Left lung (tissue), 10 donors: ENCODE measurements around the gene DDX5. TPM values are rescaled to one million over a fixed set of nuclear protein-coding genes. Genes with fewer than 3 reads are reported as not detected.
"Not testable (repeated sequence)": the region's sequence is repeated elsewhere in the genome, so short reads cannot be mapped to it uniquely, and the experiment has no call there.

Experiments
- ATAC-seq: fragments of 200-7000 bp; cut with Tn5 transposase; one replicate; pipeline ENCODE4 v1.9.1; 2020; ENCODE audit warnings: moderate library complexity
- DNase-seq, 4 donors: peaks; one replicate each; pipeline ENCODE4 v3.0.0-alpha.2; 2013 to 2020
- H3K27ac ChIP-seq, 2 donors: fragments of 200-600 bp; sonication (generic) in 1 of 2; one replicate each; pipeline versions ENCODE4 v1.5.0 to v1.8.0; 2020 to 2021
- H3K27me3 ChIP-seq, 2 donors: fragments of 200-600 bp; sonication (generic) in 1 of 2; one replicate each; pipeline versions ENCODE4 v1.5.0 to v1.8.0; 2020 to 2021
- H3K36me3 ChIP-seq, 2 donors: fragments of 200-600 bp; sonication (generic) in 1 of 2; one replicate each; pipeline versions ENCODE4 v1.5.0 to v1.8.0; 2020 to 2021
- H3K4me1 ChIP-seq, 2 donors: fragments of 200-600 bp; one replicate each; pipeline ENCODE4 v1.8.0; 2021
- H3K4me3 ChIP-seq, 2 donors: fragments of 200-600 bp; sonication (generic) in 1 of 2; one replicate each; pipeline versions ENCODE4 v1.5.0 to v1.8.0; 2020 to 2021; ENCODE audit warnings: mild to moderate bottlenecking in 1 of 2
- H3K9me3 ChIP-seq, 2 donors: fragments of 200-600 bp; sonication (generic) in 1 of 2; one replicate each; pipeline versions ENCODE4 v1.5.0 to v1.8.0; 2020 to 2021
- CTCF ChIP-seq, 2 donors: fragments of 200-600 bp; sonication (generic) in 1 of 2; IDR thresholded peaks; one replicate each; pipeline versions ENCODE4 v1.5.0 to v1.8.0; 2021; ENCODE audit warnings: antibody characterized with exemption in 2 of 2
- intact Hi-C, 2 donors: fragments of 100-400 bp; cut with DNase I; formaldehyde crosslinking; loops; one replicate each; pipeline versions ENCODE4 v1.11.2 to v1.14.2; 2022
- polyA plus RNA-seq, 6 donors: library from polyadenylated mRNA; unstranded; fragments of 120-200 nt; gene quantifications; one replicate each; pipeline ENCODE4 v1.2.1, GENCODE V29; 2013; ENCODE audit not compliant: insufficient read length in 6 of 6
- total RNA-seq, 2 donors: library from RNA; stranded (reverse); fragmentation: NEBNext Ultra II Directional; extraction: Animal tissue kit (Norgen Biotek cat#: 25700); gene quantifications; one replicate each; pipeline ENCODE4 v1.2.1, GENCODE V29; 2021
- donor health status: DM: no; HTN: yes; CAD: no.
- donor health status: DM: no; HTN: no; CAD: no.

Gene DDX5
- total and polyA plus RNA-seq, 8 donors, result 653 to 835 (median 730) TPM

- no peak overlapping the region for H3K27ac ChIP-seq
- H3K4me3 ChIP-seq, result no peak overlapping the region
- TF ChIP-seq CTCF (IDR thresholded peaks at IDR 0.05), result no peak
- no peak for ATAC-seq
- no peaks in the 10 kb centered on the region for H3K4me1 ChIP-seq
- H3K36me3 ChIP-seq, result peaks cover 0 to 96% of the 10 kb centered on the region in 2 donors
- no peak for DNase-seq
- intact Hi-C loops, result no loop called here
- H3K27me3 ChIP-seq, result no peaks in the 10 kb centered on the region
- H3K9me3 ChIP-seq, result no peaks in the 10 kb centered on the region
Observed at GRCh38 chr17:64466019-64466735, 39.9 kb downstream of the DDX5 start.

DNA sequence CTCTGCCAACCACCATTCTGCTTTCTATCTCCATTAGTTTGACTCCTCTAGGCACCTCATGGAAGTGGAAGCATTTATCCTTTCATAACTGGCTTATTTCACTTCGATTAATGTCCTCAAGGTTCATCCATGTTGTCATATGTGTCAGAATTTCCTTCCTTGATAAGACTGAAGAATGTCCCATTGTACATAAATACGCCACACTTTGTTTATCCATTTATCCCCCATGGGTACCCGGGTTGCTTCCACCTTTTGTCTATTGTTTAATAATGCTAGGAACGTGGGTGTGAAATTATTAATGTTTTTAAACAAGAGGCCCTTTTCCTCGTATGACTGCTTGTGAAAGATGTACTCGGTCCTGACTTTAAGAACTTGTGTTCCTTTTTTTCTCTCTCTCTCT, 44.3 kb downstream of the DDX5 start:
- intact Hi-C loops, result no loop called here

GRCh38 chr17:64460955-64461354, 45.1 kb downstream of the DDX5 start:
- intact Hi-C loops, result no loop called here
- DNase-seq (peak in 1 of 4 donors; percentile 41), ATAC-seq (no peak)
- Histone ChIP-seq H3K36me3 (peaks cover 0 to 77% of the 10 kb centered on the region in 2 donors), H3K4me1 (peaks cover 0 to 21% of the 10 kb centered on the region in 2 donors), H3K27ac (no peak overlapping the region), H3K9me3 (no peaks in the 10 kb centered on the region), H3K4me3 (no peak overlapping the region), H3K27me3 (no peaks in the 10 kb centered on the region)
- TF ChIP-seq CTCF (IDR thresholded peaks at IDR 0.05), result no peak

More for the DNA sequence above, 44.3 kb downstream of the DDX5 start:
- no peak overlapping the region for H3K27ac ChIP-seq
- no peak for ATAC-seq
- H3K27me3 ChIP-seq, result no peaks in the 10 kb centered on the region
- no peak for DNase-seq
- H3K4me3 ChIP-seq, result no peak overlapping the region
- H3K9me3 ChIP-seq, result no peaks in the 10 kb centered on the region
- TF ChIP-seq CTCF (IDR thresholded peaks at IDR 0.05), result no peak
- peaks cover 0 to 85% of the 10 kb centered on the region in 2 donors for H3K36me3 ChIP-seq
- peaks cover 0 to 12% of the 10 kb centered on the region in 2 donors for H3K4me1 ChIP-seq

- intact Hi-C loops, ATAC-seq, H3K4me3 ChIP-seq, H3K27me3 ChIP-seq, H3K27ac ChIP-seq, DNase-seq, H3K9me3 ChIP-seq: not testable (repeated sequence)
- Histone ChIP-seq H3K4me1 (peaks cover 0 to 32% of the 10 kb centered on the region in 2 donors), H3K36me3 (peaks cover 0 to 71% of the 10 kb centered on the region in 2 donors)
Observed at GRCh38 chr17:64459818-64460217, 46.3 kb downstream of the DDX5 start.

DNA sequence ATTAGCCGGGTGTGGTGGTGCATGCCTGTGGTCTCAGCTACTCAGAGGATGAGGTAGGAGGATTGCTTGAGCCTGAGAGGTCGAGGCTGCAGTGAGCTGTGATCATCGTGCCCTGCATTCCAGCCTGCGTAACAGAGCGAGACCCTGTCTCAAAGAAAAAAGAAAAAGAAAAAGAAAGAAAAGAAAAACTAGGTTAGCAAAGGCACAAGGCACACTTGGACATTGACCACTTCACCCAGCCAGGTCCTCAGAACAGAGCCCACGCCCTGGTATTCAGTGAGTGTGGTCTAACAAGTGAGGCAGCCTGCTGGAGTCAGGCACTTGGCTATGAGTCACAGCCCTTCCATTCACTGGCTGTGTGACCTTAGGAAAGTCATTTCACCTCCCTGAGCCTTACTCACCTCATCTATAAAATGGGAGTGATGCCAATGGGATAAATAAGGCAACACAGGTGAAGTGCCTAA, 46.8 kb downstream of the DDX5 start:
- H3K4me1 ChIP-seq, result peaks cover 0 to 37% of the 10 kb centered on the region in 2 donors
- no peak for TF ChIP-seq CTCF (IDR thresholded peaks at IDR 0.05)
- DNase-seq, result no peak
- intact Hi-C loops, result no loop called here
- peaks cover 0 to 70% of the 10 kb centered on the region in 2 donors for H3K36me3 ChIP-seq
- H3K27me3 ChIP-seq, result no peaks in the 10 kb centered on the region
- no peak overlapping the region for H3K27ac ChIP-seq
- peak; percentile 69 for ATAC-seq
- H3K9me3 ChIP-seq, result no peaks in the 10 kb centered on the region
- no peak overlapping the region for H3K4me3 ChIP-seq
